Activated T-cell treated with anti-CD3 and anti-CD28 coated beads, Interleukin-2, amount 50 U/mL, for 72 hours (primary cell): ENCODE data around the gene LGR6. TPM values are rescaled to one million over a fixed set of nuclear protein-coding genes. Genes with fewer than 3 reads are reported as not detected.
A peak's percentile ranks its signal among the peaks of the same experiment; 100 is the strongest.
"Not testable (repeated sequence)": the region's sequence is repeated elsewhere in the genome, so short reads cannot be mapped to it uniquely, and the experiment has no call there.

Experiments
- ATAC-seq, 2 donors: fragments of 150-1000 bp; cut with Tn5 transposase; replicated peaks in 1 of 2; 2 replicates each; pipeline ENCODE4 v1.10.0; 2021; ENCODE audit warnings: moderate library complexity in 2 of 2, mild to moderate bottlenecking in 1 of 2
- DNase-seq, 2 donors: peaks; one replicate each; pipeline ENCODE4 v3.0.0; 2021 to 2022; ENCODE audit warnings: mixed read lengths in 1 of 2
- H3K27ac Mint-ChIP-seq: one replicate; pipeline ENCODE4 v1.8.0; 2022; ENCODE audit warnings: mild to moderate bottlenecking, moderate library complexity, mixed read lengths
- H3K27me3 Mint-ChIP-seq: one replicate; pipeline ENCODE4 v1.8.0; 2022; ENCODE audit warnings: low read depth, mixed read lengths
- H3K36me3 Mint-ChIP-seq, 2 donors: one replicate each; pipeline ENCODE4 v1.8.0; 2022; ENCODE audit warnings: mixed read lengths in 2 of 2, mild to moderate bottlenecking in 1 of 2; ENCODE audit not compliant: insufficient read depth in 2 of 2
- H3K4me1 Mint-ChIP-seq: one replicate; pipeline ENCODE4 v1.8.0; 2022; ENCODE audit warnings: low read depth, mixed read lengths
- H3K4me3 Mint-ChIP-seq, 2 donors: one replicate each; pipeline ENCODE4 v1.8.0; 2022; ENCODE audit warnings: mild to moderate bottlenecking in 2 of 2, mixed read lengths in 2 of 2, moderate library complexity in 2 of 2
- H3K9me3 Mint-ChIP-seq, 2 donors: one replicate each; pipeline ENCODE4 v1.8.0; 2022; ENCODE audit warnings: mixed read lengths in 2 of 2
- total RNA-seq, 2 donors: library from RNA; stranded (reverse); gene quantifications; one replicate each; pipeline ENCODE4 v1.2.3, GENCODE V29; 2022

LGR6 gene
- total RNA-seq, 2 donors from 2014 or later = 0.22 to 0.69 TPM

- no peak overlapping the region for H3K4me3 Mint-ChIP-seq
- no peaks in the 10 kb centered on the region for H3K9me3 Mint-ChIP-seq
- no peak overlapping the region for H3K27ac Mint-ChIP-seq
- H3K36me3 Mint-ChIP-seq = no peaks in the 10 kb centered on the region
- ATAC-seq = no peak
- peaks cover 21% of the 10 kb centered on the region for H3K4me1 Mint-ChIP-seq
- H3K27me3 Mint-ChIP-seq = no peaks in the 10 kb centered on the region
- DNase-seq = no peak
Measured at GRCh38 chr1:202230061-202230938, 36.7 kb downstream of the LGR6 start.

- Mint-ChIP-seq H3K27me3 (peaks cover 2% of the 10 kb centered on the region), H3K4me1 (peaks cover 22% of the 10 kb centered on the region), H3K9me3 (no peaks in the 10 kb centered on the region), H3K36me3 (no peaks in the 10 kb centered on the region), H3K27ac (no peak overlapping the region), H3K4me3 (no peak overlapping the region)
- DNase-seq = no peak
- ATAC-seq = no peak
Measured at GRCh38 chr1:202230939-202231645, 37.5 kb downstream of the LGR6 start.

- H3K9me3 Mint-ChIP-seq = no peaks in the 10 kb centered on the region
- H3K36me3 Mint-ChIP-seq = no peaks in the 10 kb centered on the region
- no peak overlapping the region for H3K4me3 Mint-ChIP-seq
- DNase-seq (no peak), ATAC-seq (no peak)
- no peak overlapping the region for H3K27ac Mint-ChIP-seq
- peaks cover 8% of the 10 kb centered on the region for H3K27me3 Mint-ChIP-seq
- peaks cover 21% of the 10 kb centered on the region for H3K4me1 Mint-ChIP-seq
Measured at GRCh38 chr1:202233171-202233570, 39.6 kb downstream of the LGR6 start.

GRCh38 chr1:202233804-202234203 lies 40.2 kb downstream of the LGR6 start:
- Mint-ChIP-seq H3K4me3 (no peak overlapping the region), H3K9me3 (no peaks in the 10 kb centered on the region), H3K36me3 (no peaks in the 10 kb centered on the region), H3K4me1 (peaks cover 15% of the 10 kb centered on the region), H3K27me3 (peaks cover 8% of the 10 kb centered on the region), H3K27ac (no peak overlapping the region)
- no peak for DNase-seq
- no peak for ATAC-seq

DNA sequence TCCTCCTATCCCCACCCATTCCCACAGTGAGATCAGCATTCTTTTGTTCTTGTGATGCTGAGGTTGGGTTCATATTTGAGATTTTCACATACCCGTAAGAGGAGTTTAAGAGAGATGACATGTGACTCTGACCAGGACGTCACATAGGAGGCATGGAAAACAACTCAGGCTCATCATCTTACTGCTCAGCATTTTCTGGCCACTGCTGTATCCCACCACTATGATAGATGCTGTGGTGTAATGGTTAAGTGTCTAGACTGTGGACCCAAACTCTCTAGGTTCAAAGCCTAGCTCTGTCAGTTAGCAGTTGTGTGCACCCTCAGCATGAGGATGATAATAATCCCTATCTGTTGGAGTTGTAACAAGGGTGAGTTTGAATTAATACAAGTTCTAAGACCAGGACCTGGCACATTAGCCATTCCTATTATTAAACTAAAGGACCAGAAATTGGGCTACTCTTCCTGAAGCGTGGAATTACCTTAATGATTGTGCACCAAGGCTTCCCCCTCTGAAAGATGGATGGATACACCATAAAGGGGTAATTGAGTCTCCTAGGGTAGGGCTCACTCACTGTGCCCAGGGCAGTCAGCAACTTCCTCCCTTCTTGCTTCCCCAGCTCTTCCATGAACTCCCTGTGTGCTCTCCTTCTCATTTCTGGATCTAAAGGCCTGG lies 40.9 kb downstream of the LGR6 start:
- peaks cover 8% of the 10 kb centered on the region for H3K4me1 Mint-ChIP-seq

DNA sequence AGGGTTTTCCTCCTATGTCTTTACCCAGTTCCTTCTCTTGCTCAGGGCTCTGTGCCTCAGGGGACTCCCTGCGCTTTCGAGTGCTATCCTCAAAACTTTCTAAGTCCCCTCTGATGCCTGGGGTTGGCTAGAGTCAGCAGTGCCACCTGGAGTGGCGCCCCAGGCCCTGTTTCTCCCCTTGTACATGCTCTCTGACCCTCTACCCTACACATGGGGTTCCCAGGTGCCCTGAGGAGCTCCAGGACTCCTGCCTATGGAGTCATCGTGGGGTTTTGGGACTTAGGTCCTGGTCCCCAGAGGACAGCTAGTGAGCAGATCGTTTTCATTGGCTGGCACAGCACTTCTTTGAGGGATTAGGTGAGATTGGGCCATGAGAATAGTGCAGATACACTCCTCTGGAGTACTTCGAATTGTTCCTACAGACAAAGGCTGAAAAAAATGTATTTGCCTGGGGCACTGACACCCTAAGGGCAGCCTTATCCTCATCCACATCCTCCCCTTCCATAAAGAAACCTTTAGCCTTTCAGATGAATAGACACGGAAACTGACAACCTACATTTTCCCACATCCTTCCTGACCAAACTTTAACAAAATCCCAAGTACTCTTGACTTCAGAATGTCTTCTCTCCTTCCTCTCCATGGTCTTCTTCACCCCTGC lies 41.5 kb downstream of the LGR6 start:
- H3K36me3 Mint-ChIP-seq = no peaks in the 10 kb centered on the region
- H3K9me3 Mint-ChIP-seq = no peaks in the 10 kb centered on the region
- ATAC-seq (no peak), DNase-seq (no peak)
- peaks cover 7% of the 10 kb centered on the region for H3K4me1 Mint-ChIP-seq
- H3K27me3 Mint-ChIP-seq = peaks cover 11% of the 10 kb centered on the region
- no peak overlapping the region for H3K4me3 Mint-ChIP-seq
- H3K27ac Mint-ChIP-seq = no peak overlapping the region

More for the DNA sequence above, 40.9 kb downstream of the LGR6 start:
- Mint-ChIP-seq H3K36me3 (no peaks in the 10 kb centered on the region), H3K27me3 (peaks cover 8% of the 10 kb centered on the region), H3K27ac (no peak overlapping the region), H3K4me3 (no peak overlapping the region), H3K9me3 (no peaks in the 10 kb centered on the region)
- ATAC-seq (no peak), DNase-seq (no peak)

DNA sequence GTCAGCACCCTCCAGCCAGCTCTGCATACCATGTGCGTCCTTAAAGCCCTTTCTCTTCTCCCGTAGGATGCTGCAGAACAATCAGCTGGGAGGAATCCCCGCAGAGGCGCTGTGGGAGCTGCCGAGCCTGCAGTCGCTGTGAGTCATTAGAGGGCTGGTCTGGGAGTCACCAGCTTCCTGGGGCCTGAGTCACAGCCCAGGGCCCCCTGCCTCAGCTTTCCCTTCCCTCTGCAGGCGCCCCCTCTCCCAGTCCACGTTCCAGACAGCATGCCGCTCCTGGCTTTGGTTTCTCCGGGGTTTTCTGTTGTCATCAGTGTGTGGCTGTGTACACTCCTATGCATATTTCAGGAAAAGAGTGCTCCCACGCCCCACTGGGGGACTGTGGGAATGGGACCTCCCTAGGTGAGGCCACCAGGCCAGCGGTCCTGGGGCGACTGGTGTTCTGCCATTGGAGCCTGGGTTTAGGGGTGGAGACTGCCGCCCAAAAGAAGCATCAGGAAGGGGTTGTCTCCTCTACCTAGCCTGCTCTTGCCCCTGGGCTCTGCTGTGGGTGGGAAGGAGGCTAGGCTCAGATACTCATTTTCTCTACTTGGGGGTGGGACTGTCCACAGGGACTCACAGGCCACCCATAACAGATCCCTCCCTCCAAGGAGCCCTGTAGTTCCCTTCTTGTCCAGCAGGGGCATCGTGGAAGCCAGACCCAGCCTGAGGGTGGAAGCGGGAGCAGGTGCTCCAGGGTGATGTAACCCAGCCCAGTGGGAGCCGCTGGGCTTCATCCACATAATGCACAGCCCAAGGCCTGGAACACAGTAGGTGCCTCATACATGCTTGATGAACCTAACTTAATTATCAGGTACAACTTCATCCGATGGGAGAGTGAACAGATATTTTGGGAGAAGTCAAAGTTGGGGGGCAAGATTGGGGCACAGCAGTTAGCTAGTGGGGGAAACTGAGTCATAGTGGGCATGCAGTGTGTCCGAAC lies 42.5 kb downstream of the LGR6 start:
- Mint-ChIP-seq H3K27ac (no peak overlapping the region), H3K4me1 (peaks cover 7% of the 10 kb centered on the region), H3K4me3 (peak overlapping the region in 1 of 2 donors; percentile 66), H3K9me3 (no peaks in the 10 kb centered on the region), H3K27me3 (peaks cover 16% of the 10 kb centered on the region), H3K36me3 (no peaks in the 10 kb centered on the region)
- DNase-seq = peak; percentile 73 to 78
- ATAC-seq = peak; percentile 71 to 80

DNA sequence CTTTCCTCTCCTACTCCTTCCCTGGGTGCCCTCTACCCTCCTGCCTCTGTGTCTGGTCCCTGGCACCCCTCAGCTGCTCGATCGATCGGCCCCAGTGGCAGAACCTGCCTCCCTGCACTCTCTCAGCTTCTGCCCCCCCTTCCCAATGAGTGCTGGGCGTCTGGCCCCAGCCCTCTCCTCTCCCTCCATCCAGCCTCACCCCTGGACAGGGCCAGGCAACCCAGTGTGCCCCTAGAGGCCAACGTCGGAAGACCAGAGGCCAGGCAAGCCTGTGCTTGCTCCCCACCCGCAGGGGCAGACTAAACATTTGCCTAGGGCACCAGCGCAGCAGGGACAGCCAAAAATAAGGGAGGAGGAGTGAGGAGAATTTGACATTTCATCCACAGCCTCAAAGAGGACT lies 43.5 kb downstream of the LGR6 start:
- Mint-ChIP-seq H3K4me1 (peaks cover 7% of the 10 kb centered on the region), H3K27me3 (peaks cover 16% of the 10 kb centered on the region), H3K4me3 (no peak overlapping the region), H3K27ac (no peak overlapping the region), H3K36me3 (no peaks in the 10 kb centered on the region), H3K9me3 (no peaks in the 10 kb centered on the region)
- ATAC-seq (peak; percentile 77 to 83), DNase-seq (peak; percentile 56 to 63)

DNA sequence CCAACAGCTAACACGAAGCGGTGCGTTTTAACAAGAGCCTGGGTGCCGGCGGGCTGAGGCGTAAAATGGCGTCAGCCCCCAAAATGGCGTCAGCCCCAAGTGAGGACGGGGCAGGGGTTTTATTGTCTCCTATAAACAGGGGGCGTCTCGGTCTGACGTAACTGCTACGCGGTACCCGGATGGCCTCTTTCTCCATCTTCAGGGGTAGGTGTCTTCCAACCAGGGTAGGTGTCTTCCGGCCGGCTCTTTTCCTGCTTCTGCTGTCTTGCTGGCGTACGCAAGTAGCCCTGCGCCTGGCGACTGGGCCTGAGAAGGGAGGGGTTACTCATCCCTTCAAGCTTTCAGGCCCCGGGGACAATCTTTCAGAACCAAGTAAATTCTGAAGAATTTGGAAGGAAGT lies 45.3 kb downstream of the LGR6 start:
- peaks cover 7% of the 10 kb centered on the region for H3K4me1 Mint-ChIP-seq
- no peak for DNase-seq
- peaks cover 16% of the 10 kb centered on the region for H3K27me3 Mint-ChIP-seq
- no peak for ATAC-seq
- no peaks in the 10 kb centered on the region for H3K9me3 Mint-ChIP-seq
- H3K4me3 Mint-ChIP-seq = no peak overlapping the region
- no peak overlapping the region for H3K27ac Mint-ChIP-seq
- no peaks in the 10 kb centered on the region for H3K36me3 Mint-ChIP-seq

- not testable (repeated sequence) for H3K4me3 Mint-ChIP-seq, H3K9me3 Mint-ChIP-seq, H3K27ac Mint-ChIP-seq, ATAC-seq, DNase-seq, H3K36me3 Mint-ChIP-seq, H3K4me1 Mint-ChIP-seq
- peaks cover 16% of the 10 kb centered on the region for H3K27me3 Mint-ChIP-seq
Measured at GRCh38 chr1:202240226-202240625, 46.6 kb downstream of the LGR6 start.

GRCh38 chr1:202240956-202241355 lies 47.4 kb downstream of the LGR6 start:
- H3K36me3 Mint-ChIP-seq = no peaks in the 10 kb centered on the region
- peaks cover 7% of the 10 kb centered on the region for H3K4me1 Mint-ChIP-seq
- H3K4me3 Mint-ChIP-seq = no peak overlapping the region
- peaks cover 16% of the 10 kb centered on the region for H3K27me3 Mint-ChIP-seq
- ATAC-seq = no peak
- no peak overlapping the region for H3K27ac Mint-ChIP-seq
- H3K9me3 Mint-ChIP-seq = no peaks in the 10 kb centered on the region
- DNase-seq = no peak
